Heart right ventricle (tissue), 16 donors: ENCODE measurements around the gene TANGO6. TPM values are rescaled to one million over a fixed set of nuclear protein-coding genes. Genes with fewer than 3 reads are reported as not detected.

Experiments
- ATAC-seq, 8 donors: fragments of 200-7000 bp; cut with Tn5 transposase; one replicate each; pipeline ENCODE4 v1.9.1; 2020; ENCODE audit warnings: mild to moderate bottlenecking in 8 of 8, moderate library complexity in 8 of 8, moderate number of reproducible peaks in 1 of 8
- DNase-seq, 2 donors: peaks; one replicate each; pipeline ENCODE4 v3.0.0-alpha.2; 2020
- H3K27ac ChIP-seq, 10 donors: fragments of 200-600 bp; sonication (generic) in 2 of 10; one replicate each; pipeline versions ENCODE4 v1.5.0 to v1.8.0; 2020 to 2022; ENCODE audit warnings: mild to moderate bottlenecking in 3 of 10
- H3K27me3 ChIP-seq, 7 donors: fragments of 200-600 bp; one replicate each; pipeline ENCODE4 v1.8.0; 2021 to 2022; ENCODE audit warnings: mild to moderate bottlenecking in 2 of 7
- H3K36me3 ChIP-seq, 9 donors: fragments of 200-600 bp; sonication (generic) in 1 of 9; one replicate each; pipeline versions ENCODE4 v1.5.0 to v1.8.0; 2020 to 2022; ENCODE audit warnings: mild to moderate bottlenecking in 2 of 9
- H3K4me1 ChIP-seq, 9 donors: fragments of 200-600 bp; sonication (generic) in 1 of 9; one replicate each; pipeline versions ENCODE4 v1.5.0 to v1.8.0; 2020 to 2022; ENCODE audit warnings: mild to moderate bottlenecking in 4 of 9
- H3K4me3 ChIP-seq, 10 donors: fragments of 200-600 bp; sonication (generic) in 2 of 10; one replicate each; pipeline versions ENCODE4 v1.5.0 to v1.8.0; 2020 to 2022; ENCODE audit warnings: mild to moderate bottlenecking in 7 of 10, moderate library complexity in 2 of 10
- H3K9me3 ChIP-seq, 11 donors: fragments of 200-600 bp in 10 of 11; sonication (generic) in 2 of 11; one replicate each; pipeline versions ENCODE4 v1.5.0 to v1.8.0; 2013 to 2022; ENCODE audit warnings: mild to moderate bottlenecking in 2 of 11, control low read depth in 1 of 11, moderate library complexity in 1 of 11
- WGBS, 2 donors: extraction: QIAGEN DNeasy Blood & Tissue Kit; methylation state at CpG; one replicate each; pipeline ENCODE4 v1.1.7; 2013; ENCODE audit warnings: inconsistent platforms in 1 of 2; 5-methylcytosine and 5-hydroxymethylcytosine counted together
- intact Hi-C, 10 donors: fragments of 100-400 bp; cut with DNase I; formaldehyde crosslinking; loops; one replicate each; pipeline versions ENCODE4 v1.11.1 to v1.14.2; 2022
- polyA plus RNA-seq, 2 donors: library from polyadenylated mRNA; stranded (reverse); fragments of 200-250 nt; gene quantifications; one replicate each; pipeline ENCODE4 v1.2.3, GENCODE V29; 2013
- total RNA-seq, 10 donors: library from RNA; stranded (reverse); fragmentation: NEBNext Ultra II Directional in 3 of 10; extraction: Animal tissue kit (Norgen Biotek cat#: 25700) in 3 of 10; gene quantifications; one replicate each; pipeline versions ENCODE4 v1.2.1 to v1.2.4, GENCODE V29; 2021 to 2023
- TF ChIP-seq, protein P1 (sequence below), 9 donors: fragments of 200-600 bp; sonication (generic) in 2 of 9; IDR thresholded peaks; one replicate each; pipeline versions ENCODE4 v1.5.0 to v1.8.0; 2021 to 2022; ENCODE audit warnings: antibody characterized with exemption in 9 of 9, mild to moderate bottlenecking in 5 of 9, moderate library complexity in 1 of 9
- donor health status: Arrhythmogenic right ventricular cardiomyopathy.
- donor health status: ischemic (EF 13 %, LVEDD 7.1; RV severe dilation, severe dysfunction).
- donor health status: healthy with polysubstance abuse.
- donor health status: DM: no; HTN: yes; CAD: no.
- donor health status: DM: no; HTN: no; CAD: no.
- donor health status: ischemic (EF 25% LVEDD 6.9; RV normal size, moderate dysfunction).
- donor health status: ischemic (EF 25% LVEDD 5.7; RV mildly dilated, moderate dysfunction).
- donor health status: healthy.
- donor health status: DM: yes; HTN: yes; CAD: no.
- donor health status: Ischemic cardiomyopathy.
- donor health status: ischemic (EF 35%, LVEDD 5.7; RV mildly dilated, moderate dysfunction).
- donor health status: nonischemic (EF 11% LVEDD 7.7; RV severe dilation, severe dysfunction).
- donor health status: DM: yes; HTN: yes; CAD: no.
- donor health status: PGD.
- donor health status: ischemic (EF 29% LVEDD 5.4; RV normal size, mild dysfunction).
- donor health status: nonischemic (EF 23%, LVEDD 6.1; RV moderate dilation, normal function).

TANGO6 gene
- total and polyA plus RNA-seq, 12 donors, result 1.8 to 12.9 (median 8.0) TPM

DNA sequence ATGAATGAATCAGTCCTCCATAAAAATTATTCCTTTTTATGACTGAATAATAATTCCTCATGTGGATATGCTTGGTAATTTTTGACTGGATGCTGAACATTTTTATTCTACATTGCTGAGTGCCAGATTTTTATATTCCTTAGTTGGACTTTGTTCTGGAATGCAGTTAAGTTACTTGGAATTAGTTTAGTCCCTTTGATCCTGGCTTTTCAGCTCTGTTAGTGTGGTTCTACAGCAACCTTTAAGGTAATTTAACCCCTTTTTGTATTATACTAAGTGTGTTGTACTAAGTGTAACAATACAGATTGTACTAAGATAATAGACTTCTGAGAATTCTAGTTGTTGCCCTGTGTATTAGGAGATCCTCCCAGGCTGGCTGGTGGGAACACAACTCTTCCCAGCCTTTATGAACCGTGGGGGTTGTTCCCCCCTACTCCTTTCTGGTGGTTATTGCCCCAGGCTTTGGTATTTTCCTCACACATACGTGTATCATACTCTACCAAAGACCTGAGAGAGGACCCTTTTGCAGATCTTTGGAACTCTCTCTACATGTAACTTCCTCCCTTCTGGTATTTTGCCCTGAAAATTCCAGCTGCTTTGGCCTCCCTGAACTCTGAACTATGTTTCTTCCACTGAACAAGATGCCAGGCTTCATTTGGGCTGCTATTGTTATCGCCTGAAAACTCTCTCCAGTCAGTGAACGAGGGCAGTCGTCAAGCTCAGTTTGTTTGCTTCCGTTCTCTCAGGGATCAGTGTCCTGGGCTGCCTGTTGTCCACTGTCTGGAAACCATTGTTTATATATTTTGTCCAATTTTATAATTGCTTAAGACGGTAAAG is 30.5 kb downstream of the TANGO6 start:
- TF ChIP-seq, protein P1, sequence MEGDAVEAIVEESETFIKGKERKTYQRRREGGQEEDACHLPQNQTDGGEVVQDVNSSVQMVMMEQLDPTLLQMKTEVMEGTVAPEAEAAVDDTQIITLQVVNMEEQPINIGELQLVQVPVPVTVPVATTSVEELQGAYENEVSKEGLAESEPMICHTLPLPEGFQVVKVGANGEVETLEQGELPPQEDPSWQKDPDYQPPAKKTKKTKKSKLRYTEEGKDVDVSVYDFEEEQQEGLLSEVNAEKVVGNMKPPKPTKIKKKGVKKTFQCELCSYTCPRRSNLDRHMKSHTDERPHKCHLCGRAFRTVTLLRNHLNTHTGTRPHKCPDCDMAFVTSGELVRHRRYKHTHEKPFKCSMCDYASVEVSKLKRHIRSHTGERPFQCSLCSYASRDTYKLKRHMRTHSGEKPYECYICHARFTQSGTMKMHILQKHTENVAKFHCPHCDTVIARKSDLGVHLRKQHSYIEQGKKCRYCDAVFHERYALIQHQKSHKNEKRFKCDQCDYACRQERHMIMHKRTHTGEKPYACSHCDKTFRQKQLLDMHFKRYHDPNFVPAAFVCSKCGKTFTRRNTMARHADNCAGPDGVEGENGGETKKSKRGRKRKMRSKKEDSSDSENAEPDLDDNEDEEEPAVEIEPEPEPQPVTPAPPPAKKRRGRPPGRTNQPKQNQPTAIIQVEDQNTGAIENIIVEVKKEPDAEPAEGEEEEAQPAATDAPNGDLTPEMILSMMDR (IDR thresholded peaks at IDR 0.05), result no peak
- Histone ChIP-seq H3K9me3 (peaks cover 0 to 4% (median 0%) of the 10 kb centered on the region in 11 donors), H3K36me3 (peaks cover 0 to 96% (median 20%) of the 10 kb centered on the region in 9 donors), H3K4me3 (no peak overlapping the region), H3K27me3 (no peaks in the 10 kb centered on the region), H3K4me1 (no peaks in the 10 kb centered on the region), H3K27ac (no peak overlapping the region)
- ATAC-seq (no peak), DNase-seq (no peak)
- 87 to 90% methylated on average over 7 of the region's 7 CpGs for WGBS, 2 donors
- intact Hi-C loops, result no loop called here

DNA sequence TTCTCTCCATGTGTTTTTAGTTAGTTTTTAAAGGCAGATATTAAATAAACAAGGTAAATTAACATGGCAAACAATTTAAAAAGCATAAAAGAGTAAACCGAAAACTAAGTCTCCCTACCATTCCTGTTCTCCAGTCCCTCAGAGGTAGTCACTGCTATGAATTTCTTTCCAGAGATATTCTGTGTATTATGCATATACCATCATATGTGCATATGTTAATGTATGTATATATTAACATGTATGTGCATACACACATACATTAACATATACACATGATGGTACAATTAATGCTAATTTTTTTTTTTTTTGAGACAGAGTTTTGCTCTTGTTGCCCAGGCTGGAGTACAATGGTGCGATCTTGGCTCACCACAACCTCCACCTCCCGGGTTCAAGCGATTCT is 32.5 kb downstream of the TANGO6 start:
- WGBS, 2 donors, result 98 to 100% methylated on average over 2 of the region's 4 CpGs
- H3K4me1 ChIP-seq, result no peaks in the 10 kb centered on the region
- TF ChIP-seq, protein P1 (IDR thresholded peaks at IDR 0.05), result no peak
- H3K27ac ChIP-seq, result no peak overlapping the region
- ATAC-seq, result no peak
- no peaks in the 10 kb centered on the region for H3K27me3 ChIP-seq
- no peak overlapping the region for H3K4me3 ChIP-seq
- no peak for DNase-seq
- peaks cover 0 to 1% (median 0%) of the 10 kb centered on the region in 11 donors for H3K9me3 ChIP-seq
- H3K36me3 ChIP-seq, result peaks cover 0 to 99% (median 24%) of the 10 kb centered on the region in 9 donors
- intact Hi-C loops, result no loop called here

DNA sequence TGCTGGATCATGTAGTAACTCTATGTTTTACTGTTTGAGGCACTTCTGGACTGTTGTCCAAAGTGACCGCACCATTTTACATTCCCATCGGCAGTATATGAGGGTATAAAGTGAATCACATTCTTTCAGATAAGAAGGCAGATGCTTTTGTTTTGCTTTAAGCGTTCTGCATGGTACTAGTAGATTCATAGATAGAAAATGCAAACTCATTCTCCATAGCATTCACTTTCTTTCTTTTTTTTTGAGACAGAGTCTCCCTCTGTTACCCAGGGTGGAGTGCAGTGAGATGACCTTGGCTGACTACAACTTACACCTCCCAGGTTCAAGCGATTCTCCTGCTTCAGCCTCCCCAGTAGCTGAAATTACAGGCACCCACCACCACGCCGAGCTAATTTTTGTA is 40.4 kb downstream of the TANGO6 start:
- H3K9me3 ChIP-seq, result no peaks in the 10 kb centered on the region
- WGBS, 2 donors, result 95 to 97% methylated on average over 6 of the region's 6 CpGs
- peaks cover 0 to 58% (median 15%) of the 10 kb centered on the region in 9 donors for H3K36me3 ChIP-seq
- ATAC-seq (no peak), DNase-seq (no peak)
- H3K27me3 ChIP-seq, result no peaks in the 10 kb centered on the region
- intact Hi-C loops, result no loop called here
- H3K4me3 ChIP-seq, result no peak overlapping the region
- H3K27ac ChIP-seq, result no peak overlapping the region
- peaks cover 0 to 8% (median 0%) of the 10 kb centered on the region in 9 donors for H3K4me1 ChIP-seq
- TF ChIP-seq, protein P1 (IDR thresholded peaks at IDR 0.05), result no peak

DNA sequence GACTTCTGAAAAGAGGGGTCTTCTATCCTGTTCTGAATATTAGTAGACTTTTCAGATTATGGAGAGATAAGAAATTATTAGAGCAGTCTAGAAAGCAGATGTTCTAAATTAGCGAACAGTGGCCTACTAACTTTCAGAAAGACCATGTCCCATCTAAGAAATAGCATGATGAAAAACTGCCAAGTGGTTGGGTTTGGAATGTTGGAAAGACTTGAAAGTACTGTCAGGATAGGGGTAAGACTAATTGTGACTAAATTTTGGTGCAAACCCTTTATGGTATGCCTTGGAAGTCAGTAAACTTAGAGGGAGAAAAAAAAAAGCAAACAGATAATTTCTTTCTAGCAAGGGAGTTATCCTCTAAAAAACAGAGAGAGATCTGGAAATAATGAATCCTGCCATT is 41.1 kb downstream of the TANGO6 start:
- H3K4me1 ChIP-seq, result peaks cover 0 to 8% (median 0%) of the 10 kb centered on the region in 9 donors
- WGBS, 2 donors, result 98 to 100% methylated on average over 1 of the region's 1 CpG
- TF ChIP-seq, protein P1 (IDR thresholded peaks at IDR 0.05), result no peak
- intact Hi-C loops, result no loop called here
- H3K36me3 ChIP-seq, result peaks cover 0 to 50% (median 12%) of the 10 kb centered on the region in 9 donors
- no peak overlapping the region for H3K4me3 ChIP-seq
- ATAC-seq (no peak), DNase-seq (no peak)
- no peaks in the 10 kb centered on the region for H3K9me3 ChIP-seq
- no peak overlapping the region for H3K27ac ChIP-seq
- H3K27me3 ChIP-seq, result no peaks in the 10 kb centered on the region
